GM12874 (cell line): ENCODE results near the gene CTDSPL.

Experiments used
- TF ChIP-seq, protein P1 (sequence below): IDR thresholded peaks from 2 replicates; pipeline ENCODE4 v1.5.1; 2011; ENCODE audit warnings: low read depth, mild to moderate bottlenecking, control low read depth, low read length, moderate library complexity; ENCODE audit not compliant: insufficient read depth

The CTDSPL gene

GRCh38 chr3:37984051-37984450 lies 122.4 kb downstream of the CTDSPL start:
- TF ChIP-seq, protein P1, sequence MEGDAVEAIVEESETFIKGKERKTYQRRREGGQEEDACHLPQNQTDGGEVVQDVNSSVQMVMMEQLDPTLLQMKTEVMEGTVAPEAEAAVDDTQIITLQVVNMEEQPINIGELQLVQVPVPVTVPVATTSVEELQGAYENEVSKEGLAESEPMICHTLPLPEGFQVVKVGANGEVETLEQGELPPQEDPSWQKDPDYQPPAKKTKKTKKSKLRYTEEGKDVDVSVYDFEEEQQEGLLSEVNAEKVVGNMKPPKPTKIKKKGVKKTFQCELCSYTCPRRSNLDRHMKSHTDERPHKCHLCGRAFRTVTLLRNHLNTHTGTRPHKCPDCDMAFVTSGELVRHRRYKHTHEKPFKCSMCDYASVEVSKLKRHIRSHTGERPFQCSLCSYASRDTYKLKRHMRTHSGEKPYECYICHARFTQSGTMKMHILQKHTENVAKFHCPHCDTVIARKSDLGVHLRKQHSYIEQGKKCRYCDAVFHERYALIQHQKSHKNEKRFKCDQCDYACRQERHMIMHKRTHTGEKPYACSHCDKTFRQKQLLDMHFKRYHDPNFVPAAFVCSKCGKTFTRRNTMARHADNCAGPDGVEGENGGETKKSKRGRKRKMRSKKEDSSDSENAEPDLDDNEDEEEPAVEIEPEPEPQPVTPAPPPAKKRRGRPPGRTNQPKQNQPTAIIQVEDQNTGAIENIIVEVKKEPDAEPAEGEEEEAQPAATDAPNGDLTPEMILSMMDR: no peak

GRCh38 chr3:37984596-37984995 lies 122.9 kb downstream of the CTDSPL start:
- TF ChIP-seq, protein P1: no peak

DNA sequence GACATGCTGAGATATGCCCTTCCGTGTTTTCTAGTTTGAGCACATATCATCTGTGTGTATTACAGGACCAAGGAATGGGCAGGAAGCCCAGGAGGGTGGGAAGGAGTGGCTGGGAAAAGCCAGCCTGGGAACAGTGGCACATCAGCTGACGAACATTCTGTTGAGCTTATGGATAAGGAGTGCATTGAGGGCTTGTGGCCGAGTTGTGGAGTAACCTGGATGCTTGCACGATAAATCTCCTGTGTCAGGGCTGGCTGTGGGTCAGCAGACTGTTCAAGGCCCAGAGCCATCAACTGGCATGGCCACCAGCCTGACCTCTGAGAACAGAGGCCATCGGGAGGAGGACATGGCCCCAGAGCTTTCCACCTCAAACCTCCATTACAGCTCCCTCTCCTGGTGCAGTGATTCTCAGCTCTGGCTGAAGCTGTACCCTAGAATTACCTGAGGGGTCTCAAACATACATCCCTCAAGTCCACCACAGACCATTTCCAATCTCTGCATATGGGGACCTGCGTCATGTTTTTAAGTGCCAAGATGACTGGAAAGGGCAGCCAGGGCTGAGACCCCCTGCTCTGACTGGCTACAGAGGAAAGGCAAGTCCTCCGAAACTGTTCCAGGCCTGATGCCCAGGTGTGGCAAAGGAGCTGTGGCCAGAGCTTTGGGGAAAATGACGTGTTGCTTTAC lies 124.1 kb downstream of the CTDSPL start:
- TF ChIP-seq, protein P1: no peak

GRCh38 chr3:37986479-37987314 lies 125.0 kb downstream of the CTDSPL start:
- TF ChIP-seq, protein P1: no peak

DNA sequence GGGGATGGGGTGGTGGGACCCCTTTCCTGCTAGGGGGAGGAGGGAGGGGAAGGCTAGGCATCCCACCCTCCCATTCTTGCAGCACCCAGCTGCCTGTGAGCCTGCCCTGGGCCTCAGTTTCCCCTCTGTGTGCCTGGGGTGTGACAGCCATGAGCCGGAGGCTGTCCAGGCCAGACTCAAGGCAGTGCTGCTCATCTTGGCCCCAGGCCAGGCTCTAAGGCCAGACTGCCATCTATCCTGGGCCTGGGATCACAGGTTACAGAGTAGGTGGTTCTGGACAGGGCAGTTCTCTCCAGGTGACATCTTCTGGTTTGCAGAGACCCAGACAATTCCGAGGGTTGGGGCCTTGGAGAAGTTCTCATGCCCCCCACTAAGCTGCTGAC lies 125.6 kb downstream of the CTDSPL start:
- TF ChIP-seq, protein P1: no peak

DNA sequence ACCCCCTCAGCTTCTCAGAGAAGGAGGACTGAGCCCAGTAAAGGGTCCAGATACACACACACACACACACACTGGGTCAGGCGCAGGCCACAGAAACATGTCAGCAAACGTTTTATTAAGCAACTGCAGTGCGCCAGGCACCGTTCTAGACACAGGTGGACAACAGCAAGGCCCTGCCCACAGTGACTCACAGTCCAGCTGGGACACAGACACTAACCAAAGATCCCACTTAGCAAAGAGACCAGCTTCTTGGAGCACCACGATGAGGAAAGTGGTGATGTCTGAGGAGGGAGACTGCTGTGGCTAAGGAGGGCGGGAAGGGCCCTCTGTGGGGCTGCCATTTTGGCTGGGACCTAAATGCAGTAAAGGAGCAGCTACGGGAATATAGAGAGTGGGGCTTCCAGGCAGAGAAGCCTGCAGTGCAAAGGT lies 126.1 kb downstream of the CTDSPL start:
- TF ChIP-seq, protein P1: no peak

DNA sequence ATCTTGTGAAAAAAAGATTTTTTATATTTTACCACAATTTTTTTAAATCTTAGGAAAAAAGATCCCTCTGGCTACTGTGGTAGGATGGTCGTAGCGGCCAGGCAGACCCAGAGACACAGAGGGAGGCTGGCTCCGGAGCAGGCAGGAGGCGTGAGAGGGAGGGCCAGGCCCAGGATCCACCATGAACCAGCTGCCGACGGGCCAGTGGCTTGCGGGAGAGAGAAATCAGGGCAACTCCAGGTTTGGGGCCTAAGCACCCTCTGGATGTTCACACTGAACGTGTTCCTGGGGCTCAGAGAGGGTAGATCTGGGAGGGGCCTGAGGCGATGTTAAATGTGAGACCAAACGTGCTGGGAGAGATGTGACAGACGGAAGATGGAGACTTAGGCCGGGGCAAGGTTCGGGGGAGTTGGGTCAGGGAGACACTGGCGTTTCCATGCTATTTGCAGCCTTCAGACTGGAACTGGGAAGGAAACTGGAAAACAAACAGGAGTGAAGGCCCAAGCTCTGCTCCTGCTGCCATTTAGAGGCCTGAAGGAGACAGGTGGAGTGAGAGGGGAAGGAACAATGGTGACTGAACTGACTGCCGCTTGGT lies 127.3 kb downstream of the CTDSPL start:
- TF ChIP-seq, protein P1: no peak
